HG02763 (cell line): ENCODE measurements around the gene ADAMTS2.
"Not testable (repeated sequence)": the region's sequence is repeated elsewhere in the genome, so short reads cannot be mapped to it uniquely, and the experiment has no call there.

Source experiments
- ATAC-seq: cut with Tn5 transposase; IDR thresholded peaks from one replicate; pipeline ENCODE4 v1.9.1; 2021; ENCODE audit warnings: mild to moderate bottlenecking, moderate library complexity; ENCODE audit not compliant: unreplicated experiment

The ADAMTS2 gene

DNA sequence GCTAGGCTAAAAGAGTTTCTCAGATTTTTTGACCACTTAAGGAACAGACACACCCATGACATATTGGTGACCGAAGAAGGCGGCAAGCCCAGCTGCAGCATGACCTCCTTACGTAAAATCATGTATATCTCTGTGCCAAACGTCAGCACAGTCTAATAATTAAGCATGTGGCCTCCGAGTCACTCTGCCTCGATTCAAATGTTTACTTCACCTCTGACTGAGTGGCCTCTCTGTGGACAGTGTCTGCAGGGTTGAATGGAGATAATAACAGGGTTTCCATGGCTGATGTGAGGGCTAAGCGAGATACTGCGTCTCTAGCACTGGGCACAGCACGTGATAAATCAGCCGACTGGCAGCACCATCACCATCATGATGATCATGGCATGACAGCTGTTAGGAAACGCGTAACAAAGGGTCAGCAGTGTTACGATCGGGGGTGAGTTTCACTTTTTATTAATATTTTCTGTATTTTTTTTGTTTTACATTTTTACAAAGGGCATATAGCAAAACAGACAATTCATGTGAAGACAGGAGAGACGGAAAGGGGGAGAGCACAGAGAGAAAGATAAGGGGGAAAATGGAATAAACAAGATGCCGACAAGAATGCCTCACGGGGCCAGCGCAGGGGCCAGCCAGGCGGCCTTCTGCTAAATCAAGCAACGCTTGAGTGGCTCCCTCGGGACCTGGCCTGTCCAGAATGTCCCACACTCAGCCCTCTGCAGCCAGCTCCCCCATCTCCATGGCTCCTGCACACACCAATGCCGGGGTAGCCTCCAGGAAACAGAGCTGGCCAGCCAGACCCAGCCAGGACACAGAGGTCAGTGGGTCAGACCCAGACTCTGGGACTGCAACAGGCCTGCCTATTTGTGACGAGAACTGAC lies 60.3 kb downstream of the ADAMTS2 start:
- no peak for ATAC-seq

DNA sequence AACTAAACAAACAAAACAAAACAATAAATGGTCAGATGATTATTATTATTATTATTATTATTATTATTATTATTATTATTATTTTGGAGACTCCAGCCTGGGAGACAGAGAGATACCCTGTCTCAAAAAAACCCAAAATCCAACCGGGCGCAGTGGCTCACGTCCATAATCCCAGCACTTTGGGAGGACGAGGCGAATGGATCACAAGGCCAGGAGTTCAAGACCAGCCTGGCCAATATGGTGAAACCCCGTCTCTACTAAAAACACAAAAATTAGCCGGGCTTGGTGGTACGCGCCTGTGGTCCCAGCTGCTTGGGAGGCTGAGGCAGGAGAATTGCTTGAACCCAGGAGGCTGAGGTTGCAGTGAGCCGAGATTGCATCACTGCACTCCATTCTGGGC lies 61.4 kb downstream of the ADAMTS2 start:
- ATAC-seq = not testable (repeated sequence)

DNA sequence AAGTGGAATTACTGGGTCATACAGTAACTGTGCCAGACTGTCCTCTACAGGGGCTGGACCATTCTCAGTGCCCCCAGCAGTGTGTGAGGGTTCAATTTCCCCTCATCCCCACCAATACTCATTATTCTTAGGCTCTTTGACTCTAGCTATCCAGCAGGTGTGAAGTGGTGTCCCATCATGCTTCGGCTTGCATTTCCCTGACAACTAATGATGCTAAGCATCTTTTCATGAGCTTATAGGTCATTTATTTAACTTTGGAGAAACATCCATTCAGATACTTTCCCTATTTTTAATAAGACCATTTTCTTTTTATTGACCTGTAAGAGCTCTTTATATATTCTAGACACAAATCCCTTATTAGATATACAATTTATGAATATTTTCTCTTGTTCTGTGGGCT lies 63.6 kb downstream of the ADAMTS2 start:
- no peak for ATAC-seq

DNA sequence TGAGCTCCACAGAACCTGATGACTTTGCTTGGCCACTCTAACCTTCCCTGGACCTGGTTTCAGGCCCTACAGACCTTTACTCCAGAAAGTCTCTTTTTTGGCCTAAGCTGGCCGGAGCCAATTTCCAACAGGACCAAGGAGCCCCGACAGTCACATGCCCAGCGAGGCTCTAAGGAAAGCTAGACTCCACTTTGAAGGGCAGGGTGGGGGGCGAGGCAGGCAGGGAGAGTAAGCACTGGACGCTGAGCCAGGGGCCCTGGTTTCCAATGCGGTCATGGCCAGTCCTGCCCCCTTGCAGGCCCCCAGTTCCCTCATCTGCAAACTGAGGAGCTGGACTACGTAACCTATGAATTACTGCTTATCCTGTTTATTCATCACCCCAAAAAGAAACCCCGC lies 65.2 kb downstream of the ADAMTS2 start:
- ATAC-seq = no peak

DNA sequence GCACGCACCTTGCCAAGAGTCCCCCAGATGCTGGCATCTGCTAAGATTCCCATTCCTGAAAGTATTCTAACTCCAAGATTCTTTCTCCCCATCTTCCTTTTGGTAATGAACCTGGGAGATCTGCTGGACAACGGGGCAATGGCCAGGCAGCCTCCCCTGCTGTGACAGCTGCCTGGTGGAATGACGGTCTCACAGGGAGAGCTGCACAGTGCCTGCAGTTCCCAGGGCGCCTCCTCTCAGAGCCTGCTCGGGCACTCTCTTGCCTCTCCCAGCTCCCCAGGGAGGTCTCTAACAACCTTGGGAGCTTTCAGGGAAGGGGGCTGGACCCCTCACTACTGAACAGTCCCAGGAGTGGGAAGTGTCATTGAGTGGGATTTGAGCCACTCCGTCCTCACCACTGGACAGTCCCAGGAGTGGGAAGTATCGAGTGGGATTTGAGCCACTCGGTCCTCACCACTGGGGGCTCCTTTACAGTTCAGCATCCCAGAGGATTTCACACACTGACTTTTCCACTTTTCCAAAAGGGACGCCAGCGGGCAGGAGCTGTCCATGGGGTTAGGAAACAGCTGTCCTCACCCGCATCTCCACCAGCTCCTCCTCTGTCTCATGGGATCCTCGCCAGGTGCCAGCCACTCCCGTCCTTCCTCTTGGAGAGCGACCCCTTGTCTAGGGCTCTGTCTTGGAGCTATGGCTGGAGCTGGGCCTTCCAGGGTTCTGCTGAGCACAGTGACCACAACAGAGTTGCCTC lies 65.7 kb downstream of the ADAMTS2 start:
- ATAC-seq = no peak

DNA sequence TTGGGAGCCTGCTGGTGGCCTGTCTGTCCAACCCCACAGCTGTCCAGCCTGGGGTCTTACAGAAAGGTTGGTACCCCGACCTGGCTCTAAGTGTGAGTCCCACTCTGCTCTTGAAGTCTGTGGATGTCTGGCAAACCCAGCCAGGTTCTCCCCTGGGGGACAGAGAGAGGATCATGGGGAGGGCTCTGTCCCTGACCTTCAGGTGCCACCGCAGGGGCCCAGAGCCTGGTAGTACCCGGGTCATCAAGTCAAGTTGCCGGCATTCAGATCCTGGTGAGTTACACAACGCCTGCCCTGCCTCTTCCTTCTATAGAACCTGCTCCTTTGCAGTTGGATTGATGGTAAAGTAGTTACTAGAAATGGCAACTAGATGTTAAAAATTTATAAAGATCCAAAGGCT lies 66.7 kb downstream of the ADAMTS2 start:
- ATAC-seq = no peak

DNA sequence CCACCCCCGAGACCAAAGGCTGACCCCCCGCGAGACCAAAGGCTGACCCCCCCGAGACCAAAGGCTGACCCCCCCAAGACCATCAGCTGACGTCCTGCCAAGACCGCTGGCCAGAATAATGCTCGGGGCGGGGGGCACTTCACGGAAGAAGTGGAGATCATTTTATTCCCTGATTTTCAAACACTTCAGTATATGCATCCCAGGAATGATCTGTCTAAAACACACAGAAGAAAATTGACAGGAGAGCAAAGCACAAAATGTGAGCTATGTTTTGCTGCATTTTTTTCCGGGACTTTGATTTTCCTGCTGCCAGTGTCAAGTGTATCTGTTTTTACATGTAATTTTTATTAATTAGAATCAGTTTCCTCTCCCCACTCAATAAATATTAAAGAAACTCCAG lies 67.1 kb downstream of the ADAMTS2 start:
- no peak for ATAC-seq

DNA sequence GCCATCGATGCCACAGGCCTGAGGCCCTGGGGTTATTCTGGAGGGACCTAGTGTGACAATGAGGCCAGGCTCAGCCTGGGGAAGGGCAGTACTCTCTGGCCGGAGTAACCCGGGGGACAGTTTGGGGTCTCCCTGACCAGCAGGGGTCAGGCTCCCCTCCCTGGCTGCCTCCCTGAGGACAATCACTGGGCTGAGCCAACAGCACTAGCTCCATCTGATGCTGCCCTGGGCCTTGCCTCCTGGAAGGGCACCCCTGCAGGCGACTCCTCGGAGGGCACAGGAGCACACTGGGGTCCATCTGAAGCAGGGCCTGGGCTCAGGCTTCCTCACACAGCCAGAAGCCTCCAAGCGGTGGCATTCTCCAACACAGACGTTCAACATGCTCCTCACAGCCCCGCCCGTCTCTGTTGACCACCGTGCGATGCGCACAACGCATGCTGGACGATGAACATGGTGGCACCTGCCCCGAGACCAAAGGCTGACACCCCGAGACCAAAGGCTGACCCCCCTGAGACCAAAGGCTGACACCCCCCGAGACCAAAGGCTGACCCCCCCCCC lies 68.3 kb downstream of the ADAMTS2 start:
- ATAC-seq = no peak

DNA sequence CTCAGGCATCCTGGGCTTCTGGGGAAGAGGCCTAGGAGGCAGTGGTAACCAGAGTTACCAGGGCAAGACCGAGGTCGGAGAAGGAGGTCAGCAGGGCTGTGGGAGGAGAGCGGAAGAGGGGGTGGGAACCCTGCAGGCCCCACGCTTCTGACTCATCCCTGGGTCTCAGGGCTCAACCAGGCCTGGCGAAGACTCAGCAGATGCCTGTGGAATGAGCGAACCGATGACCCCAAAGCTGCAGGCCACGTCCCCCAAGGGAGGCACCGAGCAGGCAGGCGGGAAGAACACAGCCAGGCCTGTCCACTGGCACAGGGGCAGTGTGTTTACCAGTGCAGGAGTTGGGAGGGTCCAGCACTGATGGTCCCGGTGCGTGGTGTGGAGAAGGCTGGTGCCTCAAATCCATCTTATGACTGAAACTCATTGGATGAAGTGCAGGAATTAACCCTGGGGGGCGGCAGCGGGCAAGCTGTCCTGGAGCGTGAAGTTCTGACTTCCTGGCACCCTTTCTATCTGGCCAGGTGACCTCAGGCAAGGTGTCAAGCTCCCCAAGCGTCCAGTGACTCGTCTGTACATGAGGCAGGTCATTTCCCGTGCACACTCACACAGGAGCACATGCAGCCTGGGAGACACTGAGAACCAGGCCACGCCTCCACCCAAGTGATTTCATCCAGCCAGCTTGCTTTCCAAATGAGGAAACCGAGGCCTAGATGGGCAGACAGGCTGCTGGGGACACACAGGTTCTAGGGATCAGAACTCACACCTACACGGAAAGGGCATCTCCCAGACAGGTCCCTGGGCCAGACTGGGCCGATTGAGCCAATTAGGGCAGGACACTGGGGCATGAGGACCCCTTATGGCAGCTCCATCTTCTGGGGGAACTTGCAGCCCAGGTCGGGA lies 69.1 kb downstream of the ADAMTS2 start:
- ATAC-seq = no peak

DNA sequence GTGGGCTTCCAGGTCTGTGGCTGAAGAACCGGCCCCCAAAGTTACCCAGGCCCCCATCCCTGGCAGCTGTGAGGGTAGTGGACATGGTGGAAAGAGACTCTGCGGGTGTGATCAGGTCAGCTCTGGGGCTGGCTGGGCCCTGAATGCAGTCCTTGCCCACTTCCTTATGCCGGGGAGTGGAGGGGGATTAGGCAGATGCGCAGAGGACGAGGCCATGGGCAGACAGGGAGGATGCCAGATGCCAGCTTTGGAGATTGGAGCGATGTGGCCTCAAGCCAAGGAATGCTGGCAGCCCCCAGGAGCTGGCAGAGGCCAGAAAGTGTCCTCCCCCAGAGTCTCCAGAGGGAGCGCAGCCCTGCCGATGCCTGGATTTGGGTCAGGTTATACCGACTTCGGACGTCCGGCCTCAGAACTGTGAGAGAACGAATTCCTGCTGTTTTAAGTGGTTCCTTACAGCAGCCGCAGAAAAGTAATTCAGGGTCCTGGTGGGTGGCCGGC lies 69.8 kb downstream of the ADAMTS2 start:
- ATAC-seq = no peak

DNA sequence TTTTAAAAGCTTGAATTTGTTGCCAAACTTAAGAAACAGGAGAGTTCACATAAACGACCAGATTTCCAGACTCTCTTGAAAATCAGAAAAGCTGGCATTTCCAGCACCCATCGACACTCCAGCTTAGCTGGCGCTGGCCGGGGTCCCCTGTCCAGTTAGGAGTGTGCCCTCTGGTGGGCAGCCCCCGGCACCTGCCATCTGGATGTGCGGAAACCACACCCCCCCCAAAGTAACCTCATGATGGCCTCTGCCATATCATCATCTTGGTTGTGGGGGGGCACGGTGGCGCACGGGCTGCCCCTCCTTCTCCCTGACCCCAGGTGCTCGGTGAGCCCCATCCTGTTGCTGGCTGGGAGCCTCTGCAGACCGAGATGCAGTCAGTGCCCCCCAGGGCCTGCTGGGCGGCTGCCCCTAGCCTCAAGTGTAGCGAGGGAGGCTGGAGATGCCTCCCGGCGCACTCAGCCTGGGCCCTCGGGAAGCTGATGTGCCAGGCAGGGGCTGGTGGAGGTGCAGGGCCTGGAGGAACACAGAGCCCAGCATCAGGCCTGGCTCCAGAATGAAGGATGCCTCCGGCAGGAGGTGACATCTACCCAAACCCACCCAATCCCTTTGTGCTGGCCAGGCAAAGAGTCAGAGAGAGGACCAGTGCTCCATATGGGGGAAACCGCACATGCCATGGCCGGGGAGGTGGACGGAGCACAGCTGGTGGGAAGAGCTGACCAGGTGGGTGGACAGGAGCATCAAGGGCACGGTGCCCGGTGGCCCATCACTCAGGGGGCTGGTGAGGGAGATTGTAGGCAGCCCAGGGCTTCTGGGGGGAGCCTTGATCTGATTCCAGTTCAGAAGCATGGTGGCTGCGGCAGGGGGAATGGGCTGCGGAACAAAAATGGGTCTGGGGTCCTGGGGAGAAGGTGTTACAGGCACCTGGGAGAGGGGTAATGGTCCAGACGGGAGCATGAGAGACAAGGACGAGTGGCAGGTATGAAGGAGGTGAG lies 70.6 kb downstream of the ADAMTS2 start:
- no peak for ATAC-seq

DNA sequence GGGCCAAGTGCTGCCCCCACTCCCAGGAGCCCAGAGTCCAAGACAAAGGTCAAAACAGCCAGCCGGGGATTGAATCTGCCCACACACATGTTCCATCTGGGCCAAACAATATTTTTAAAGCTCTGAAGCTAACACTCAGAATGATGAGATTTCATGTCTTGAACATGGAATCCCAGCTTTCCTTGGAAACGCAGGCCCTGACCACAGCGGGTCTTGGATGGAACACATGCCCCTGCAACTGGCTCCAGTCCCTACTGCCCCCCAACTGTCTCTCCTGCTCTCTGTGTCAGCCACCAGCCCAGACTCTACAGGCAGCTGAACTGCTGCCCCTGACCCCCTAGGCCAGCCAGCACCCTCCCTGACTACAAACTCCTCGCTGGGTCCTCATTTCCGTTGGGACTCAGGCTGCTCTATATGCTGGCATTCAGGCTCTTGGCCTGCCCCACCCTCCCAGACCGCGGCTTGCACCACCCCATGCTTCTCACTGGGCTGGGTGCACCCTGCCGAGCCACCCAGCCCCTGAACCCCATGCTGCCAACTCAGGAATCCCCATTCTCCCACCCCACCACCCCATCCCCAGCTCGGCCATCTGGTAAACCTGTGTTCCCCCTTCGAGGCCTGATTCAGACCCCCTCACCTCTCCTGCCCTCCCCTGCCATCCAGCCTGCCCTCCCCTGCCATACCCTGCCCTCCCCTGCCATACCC lies 71.7 kb downstream of the ADAMTS2 start:
- ATAC-seq = no peak

DNA sequence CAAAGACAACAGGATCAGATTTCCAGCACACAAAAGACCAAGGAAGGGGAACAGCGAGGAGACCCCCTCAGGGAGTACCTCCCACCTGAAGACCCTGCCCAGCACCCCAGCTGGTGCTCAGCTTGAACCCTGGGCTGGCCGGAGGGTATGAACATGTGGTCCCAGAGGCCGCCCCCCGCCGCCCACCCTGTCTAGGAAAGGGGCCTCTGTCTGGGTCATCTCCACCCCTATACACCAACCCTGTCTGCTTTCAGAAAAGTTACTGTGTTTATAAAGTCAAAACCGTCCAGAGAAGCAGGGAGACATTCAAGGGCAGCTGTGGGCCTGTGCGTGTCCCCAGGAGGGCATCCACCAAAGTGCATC lies 72.2 kb downstream of the ADAMTS2 start:
- ATAC-seq = no peak

DNA sequence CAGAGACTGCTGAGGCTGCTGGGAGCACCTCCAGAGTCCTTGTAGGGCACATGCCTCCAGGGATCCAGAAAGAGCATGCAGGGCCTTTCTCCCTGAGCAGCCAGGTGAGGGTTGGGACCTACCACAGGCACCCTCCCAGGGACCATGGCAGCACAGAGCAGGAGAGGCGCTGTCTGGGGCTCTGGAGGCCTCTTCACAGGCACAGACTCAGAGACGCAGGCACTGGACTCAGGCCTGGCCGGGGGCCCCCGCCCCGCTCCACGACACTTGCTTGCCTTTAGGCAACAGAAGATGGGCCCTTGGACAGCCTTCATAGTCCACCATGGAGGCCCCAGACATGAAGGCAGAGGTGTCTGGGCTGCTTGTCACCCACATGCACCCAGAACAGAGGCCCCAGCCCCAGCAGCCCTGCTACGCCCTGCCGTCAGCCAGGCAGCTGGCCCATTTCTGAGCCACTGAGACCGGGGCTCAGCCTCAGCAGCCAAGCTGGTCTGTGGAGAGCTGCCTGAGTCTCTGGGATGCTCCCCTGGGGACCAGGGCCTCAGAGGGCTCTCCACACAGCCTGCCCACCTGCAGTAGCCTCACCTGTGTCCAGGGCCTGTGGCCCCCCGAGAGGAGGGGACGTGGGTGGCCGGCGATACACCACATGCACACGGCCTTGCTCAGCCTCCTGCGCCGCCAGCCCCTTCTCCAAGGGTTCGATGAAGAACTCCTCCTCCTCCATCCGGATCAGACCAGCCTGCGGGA lies 72.8 kb downstream of the ADAMTS2 start:
- ATAC-seq = no peak

DNA sequence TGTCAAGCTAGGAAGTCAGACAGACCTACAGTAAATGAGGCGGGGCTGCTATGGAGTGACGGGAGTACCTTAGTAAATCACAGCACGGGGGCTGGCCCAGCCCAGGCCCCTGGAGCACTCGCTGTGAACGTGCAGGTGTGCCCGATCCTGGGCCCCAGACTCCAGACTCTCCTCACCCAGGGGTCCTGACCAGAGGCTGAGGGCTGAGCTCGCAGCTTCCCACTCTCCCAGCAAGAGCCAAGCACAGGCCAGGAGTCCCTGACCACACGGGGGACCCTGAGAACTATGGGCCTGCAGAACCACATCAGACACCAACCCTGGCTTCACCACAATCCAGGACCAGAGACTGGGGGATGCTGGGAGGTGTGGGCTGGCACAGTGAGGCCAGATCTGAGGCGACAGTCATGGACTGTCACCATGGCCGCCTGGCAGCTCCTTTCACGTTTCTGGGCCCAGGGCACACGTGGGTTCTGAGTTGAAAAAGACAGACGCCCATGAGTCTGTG lies 73.4 kb downstream of the ADAMTS2 start:
- no peak for ATAC-seq

DNA sequence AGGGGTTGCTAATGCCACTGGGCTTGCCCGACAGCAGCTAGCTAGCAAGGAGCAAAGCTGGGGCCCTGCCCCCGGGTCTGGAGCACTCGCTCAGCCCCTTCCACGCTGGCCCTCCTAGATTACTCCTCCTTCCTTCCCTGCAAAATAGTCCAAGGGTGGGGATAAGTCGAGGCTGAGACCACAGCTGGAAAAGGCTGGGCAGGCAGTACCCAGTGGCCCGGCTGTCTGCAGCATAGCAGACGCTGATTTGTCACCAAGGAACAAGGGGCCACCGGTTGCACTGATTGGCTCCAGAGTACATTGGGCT lies 73.9 kb downstream of the ADAMTS2 start:
- ATAC-seq = no peak

DNA sequence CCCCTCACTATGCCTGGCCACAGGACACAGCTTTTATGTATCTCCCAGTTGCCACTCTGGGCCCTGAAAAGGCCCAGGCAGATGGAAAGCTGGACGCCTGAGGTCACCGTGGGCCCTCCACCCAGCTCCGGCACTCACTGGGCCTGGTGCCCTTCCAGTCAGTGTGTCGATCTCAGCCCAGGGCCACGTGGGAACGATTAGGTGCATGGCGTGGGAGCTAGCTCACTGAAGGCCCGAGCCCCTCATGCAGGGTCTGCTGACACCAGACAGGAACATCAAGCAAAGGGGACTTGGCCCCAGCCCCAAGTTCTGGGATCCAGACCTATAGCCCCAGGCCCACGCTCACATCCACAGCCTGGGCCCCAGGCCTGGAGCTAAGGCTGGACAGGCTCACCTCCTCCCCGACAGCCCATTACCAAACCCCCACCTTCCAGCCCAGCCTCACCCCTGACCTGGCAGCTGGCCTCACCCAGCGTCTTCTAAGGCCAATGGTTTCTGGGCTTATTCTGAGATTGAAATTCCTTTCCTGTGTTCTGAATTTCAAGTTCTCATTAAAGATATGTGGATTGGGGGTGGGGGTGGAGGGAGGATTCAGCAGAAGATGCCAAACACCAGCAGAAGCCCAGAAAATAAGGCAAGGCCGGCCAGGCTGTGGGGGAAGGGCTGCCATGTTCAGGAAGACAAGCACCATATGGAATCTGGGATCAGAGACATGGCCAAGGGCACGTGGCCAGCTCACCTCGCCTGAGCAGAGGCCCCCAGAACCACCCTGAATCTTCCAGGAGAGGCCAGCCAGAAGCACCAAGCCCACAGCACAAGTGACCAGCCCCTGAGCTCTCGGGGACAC lies 74.5 kb downstream of the ADAMTS2 start:
- ATAC-seq = no peak
